Measurements from ENCODE around the gene TRIM27. TPM values are rescaled to one million over a fixed set of nuclear protein-coding genes. Genes with fewer than 3 reads are reported as not detected.

The TRIM27 gene
- total and polyA plus RNA-seq, 4 donors, result 19.6 to 63.3 (median 32.5) TPM

- Histone ChIP-seq H3K4me3 (ENCODE audit: low read depth in 1 of 3, low read length in 3 of 3) (peak overlapping the region; percentile 40 to 71 (median 55)), H3K9ac (ENCODE audit: low read depth in 1 of 2, low read length in 2 of 2) (peak overlapping the region; percentile 87 to 99), H3K27ac (ENCODE audit: low read depth in 1 of 2, low read length in 2 of 2) (peak overlapping the region; percentile 91 to 100), H3K4me1 (ENCODE audit: control insufficient read depth in 4 of 4, insufficient read depth in 4 of 4, low read length in 3 of 4) (peaks cover 0 to 2% (median 0%) of the 10 kb centered on the region in 4 donors), H3K36me3 (ENCODE audit: control insufficient read depth in 4 of 4, insufficient read depth in 3 of 4, low read depth in 1 of 4, low read length in 3 of 4) (peaks cover 0 to under 1% (median 0%) of the 10 kb centered on the region in 4 donors), H3K9me3 (ENCODE audit: control insufficient read depth in 4 of 4, low read length in 3 of 4) (no peaks in the 10 kb centered on the region), H3K27me3 (ENCODE audit: control insufficient read depth in 4 of 4, insufficient read depth in 4 of 4, low read length in 3 of 4) (no peaks in the 10 kb centered on the region)
- TF ChIP-seq ZBTB33 (IDR thresholded peaks at IDR 0.05), result peak; percentile 99
- TF ChIP-seq MAX (IDR thresholded peaks at IDR 0.05), result peak; percentile 12
- no peak for TF ChIP-seq CTCF (IDR thresholded peaks at IDR 0.05; ENCODE audit: low read depth, low read length, missing input control)
- TF ChIP-seq GABPA (IDR thresholded peaks at IDR 0.05 in 1 of 2, conservative IDR thresholded peaks at IDR 0.05 in 1 of 2), result no peak
- no peak for TF ChIP-seq NR2F2 (IDR thresholded peaks at IDR 0.05)
- peak; percentile 78 for TF ChIP-seq TAF1 (conservative IDR thresholded peaks at IDR 0.05)
- no peak for TF ChIP-seq HNF4A (conservative IDR thresholded peaks at IDR 0.05)
- no peak for TF ChIP-seq EGR1 (IDR thresholded peaks at IDR 0.05; ENCODE audit: low read depth in 2 of 2)
- no peak for TF ChIP-seq ATF3 (IDR thresholded peaks at IDR 0.05)
- TF ChIP-seq HNF4G (IDR thresholded peaks at IDR 0.05), result no peak
- no peak for TF ChIP-seq RAD21 (IDR thresholded peaks at IDR 0.05)
- peak; percentile 70 for TF ChIP-seq REST (IDR thresholded peaks at IDR 0.05)
- TF ChIP-seq RXRA (IDR thresholded peaks at IDR 0.05), result no peak
- TF ChIP-seq YY1 (IDR thresholded peaks at IDR 0.05), result peak; percentile 53
- TF ChIP-seq FOXA2 (IDR thresholded peaks at IDR 0.05), result no peak
- peak; percentile 6 for TF ChIP-seq SP1 (IDR thresholded peaks at IDR 0.05)
- no peak for TF ChIP-seq JUND (IDR thresholded peaks at IDR 0.05)
- no peak for TF ChIP-seq FOXA1 (IDR thresholded peaks at IDR 0.05)
- peak; percentile 85 for DNase-seq (ENCODE audit: low spot score)
- 13% methylated on average over 27 of the region's 27 CpGs for WGBS
Measured at GRCh38 chr6:28895131-28895812, 28.5 kb downstream of the TRIM27 start.
